ENCODE results near the gene DNAJC15.

DNAJC15 gene

GRCh38 chr13:43122791-43123190 is 99.4 kb downstream of the DNAJC15 start:
- no peak overlapping the region for H3K4me3 ChIP-seq (ENCODE audit: low read depth, low read length)
- H3K36me3 ChIP-seq = no peaks in the 10 kb centered on the region
- H3K9me3 ChIP-seq (ENCODE audit: severe bottlenecking) = no peaks in the 10 kb centered on the region
- H3K27me3 ChIP-seq (ENCODE audit: insufficient read depth, low read depth, severe bottlenecking) = no peaks in the 10 kb centered on the region
- DNase-seq = no peak
- no peak for TF ChIP-seq CTCF (IDR thresholded peaks at IDR 0.05; ENCODE audit: low read depth, low read length)
- no peak overlapping the region for H3K27ac ChIP-seq

- no peaks in the 10 kb centered on the region for H3K36me3 ChIP-seq
- no peaks in the 10 kb centered on the region for H3K27me3 ChIP-seq (ENCODE audit: insufficient read depth, low read depth, severe bottlenecking)
- TF ChIP-seq CTCF (IDR thresholded peaks at IDR 0.05; ENCODE audit: low read depth, low read length) = no peak
- no peak overlapping the region for H3K4me3 ChIP-seq (ENCODE audit: low read depth, low read length)
- H3K27ac ChIP-seq = no peak overlapping the region
- no peak for DNase-seq
- H3K9me3 ChIP-seq (ENCODE audit: severe bottlenecking) = no peaks in the 10 kb centered on the region
Measured at GRCh38 chr13:43123856-43124255, 100.5 kb downstream of the DNAJC15 start.

- Histone ChIP-seq H3K9me3 (ENCODE audit: severe bottlenecking) (no peaks in the 10 kb centered on the region), H3K27ac (no peak overlapping the region), H3K27me3 (ENCODE audit: insufficient read depth, low read depth, severe bottlenecking) (no peaks in the 10 kb centered on the region), H3K4me3 (ENCODE audit: low read depth, low read length) (no peak overlapping the region), H3K36me3 (no peaks in the 10 kb centered on the region)
- TF ChIP-seq CTCF (IDR thresholded peaks at IDR 0.05; ENCODE audit: low read depth, low read length) = no peak
- no peak for DNase-seq
Measured at GRCh38 chr13:43124490-43124889, 101.1 kb downstream of the DNAJC15 start.

- Histone ChIP-seq H3K27ac (no peak overlapping the region), H3K36me3 (no peaks in the 10 kb centered on the region), H3K27me3 (ENCODE audit: insufficient read depth, low read depth, severe bottlenecking) (no peaks in the 10 kb centered on the region), H3K4me3 (ENCODE audit: low read depth, low read length) (no peak overlapping the region), H3K9me3 (ENCODE audit: severe bottlenecking) (no peaks in the 10 kb centered on the region)
- DNase-seq = no peak
- TF ChIP-seq CTCF (IDR thresholded peaks at IDR 0.05; ENCODE audit: low read depth, low read length) = no peak
Measured at GRCh38 chr13:43126420-43126819, 103.0 kb downstream of the DNAJC15 start.

- no peaks in the 10 kb centered on the region for H3K9me3 ChIP-seq (ENCODE audit: severe bottlenecking)
- H3K36me3 ChIP-seq = no peaks in the 10 kb centered on the region
- H3K4me3 ChIP-seq (ENCODE audit: low read depth, low read length) = no peak overlapping the region
- TF ChIP-seq CTCF (IDR thresholded peaks at IDR 0.05; ENCODE audit: low read depth, low read length) = no peak
- DNase-seq = no peak
- no peak overlapping the region for H3K27ac ChIP-seq
- H3K27me3 ChIP-seq (ENCODE audit: insufficient read depth, low read depth, severe bottlenecking) = no peaks in the 10 kb centered on the region
Measured at GRCh38 chr13:43127103-43127798, 103.9 kb downstream of the DNAJC15 start.

GRCh38 chr13:43127827-43128226 is 104.4 kb downstream of the DNAJC15 start:
- no peaks in the 10 kb centered on the region for H3K36me3 ChIP-seq
- no peak overlapping the region for H3K27ac ChIP-seq
- H3K4me3 ChIP-seq (ENCODE audit: low read depth, low read length) = no peak overlapping the region
- DNase-seq = no peak
- no peaks in the 10 kb centered on the region for H3K27me3 ChIP-seq (ENCODE audit: insufficient read depth, low read depth, severe bottlenecking)
- no peak for TF ChIP-seq CTCF (IDR thresholded peaks at IDR 0.05; ENCODE audit: low read depth, low read length)
- H3K9me3 ChIP-seq (ENCODE audit: severe bottlenecking) = no peaks in the 10 kb centered on the region
